HepG2 (cell line): ENCODE measurements around the gene TMBIM4. TPM values are rescaled to one million over a fixed set of nuclear protein-coding genes. Genes with fewer than 3 reads are reported as not detected.

Source experiments
- CREBL2 ChIP-seq: sonication (generic); formaldehyde crosslinking; IDR thresholded peaks from 2 replicates; pipeline ENCODE4 v1.8.1; 2023; ENCODE audit warnings: missing genetic modification reagents, mild to moderate bottlenecking, borderline replicate concordance
- HDAC2 ChIP-seq: sonication (generic); formaldehyde crosslinking; IDR thresholded peaks from 2 replicates; pipeline ENCODE4 v1.4.0; 2020; ENCODE audit warnings: missing genetic modification reagents
- TERF1 ChIP-seq: sonication (generic); formaldehyde crosslinking; IDR thresholded peaks from 2 replicates; pipeline ENCODE4 v1.8.0; 2022; ENCODE audit warnings: mild to moderate bottlenecking, missing genetic modification reagents, moderate library complexity
- ZFP36L1 ChIP-seq: sonication (generic); formaldehyde crosslinking; IDR thresholded peaks from 2 replicates; pipeline ENCODE4 v1.8.0; 2022; ENCODE audit warnings: mild to moderate bottlenecking, missing genetic modification reagents, moderate library complexity
- ZHX2 ChIP-seq, 2 experiments: sonication (generic) in 1 of 2; formaldehyde crosslinking in 1 of 2; IDR thresholded peaks; 2 replicates each; pipeline versions ENCODE4 v1.6.1 to v1.9.0; 2014 to 2022; ENCODE audit warnings: antibody characterized with exemption in 1 of 2, borderline replicate concordance in 1 of 2, inconsistent platforms in 1 of 2, low read depth in 1 of 2, missing genetic modification reagents in 1 of 2
- ZNF121 ChIP-seq: sonication (generic); formaldehyde crosslinking; IDR thresholded peaks from 2 replicates; pipeline ENCODE4 v1.5.0; 2020; ENCODE audit warnings: mild to moderate bottlenecking, missing genetic modification reagents
- ZNF318 ChIP-seq: sonication (generic); formaldehyde crosslinking; IDR thresholded peaks from 2 replicates; pipeline ENCODE4 v1.4.0; 2020; ENCODE audit warnings: mild to moderate bottlenecking, missing genetic modification reagents
- polyA plus RNA-seq, 8 experiments: library from polyadenylated mRNA; depleted of rRNA in 3 of 8; stranded (reverse) in 7 of 8; unstranded in 1 of 8; fragments of >200 nt; fragmentation: Illumina TruSeq in 4 of 8; extraction: Trizol in 4 of 8; gene quantifications; 2 replicates each; pipeline versions ENCODE4 v1.2.1 to v1.2.3, GENCODE V29; 2011 to 2016; ENCODE audit warnings: low read depth in 4 of 8, missing spikeins in 1 of 8, mixed read lengths in 1 of 8; ENCODE audit not compliant: insufficient read depth in 1 of 8
- total RNA-seq, 5 experiments: library from RNA; depleted of rRNA; stranded (reverse); fragments of >200 nt; fragmentation: Illumina TruSeq; extraction: Trizol; gene quantifications; 2 replicates each; pipeline ENCODE4 v1.2.3, GENCODE V29; 2016; ENCODE audit warnings: low read depth in 1 of 5

The TMBIM4 gene
- total and polyA plus RNA-seq, 2 of the 13 experiments (the other 11 are each of a cell fraction or from before 2014, with no cell fraction given): 60.5 to 67.7 TPM

- no peak for TF ChIP-seq ZHX2 (IDR thresholded peaks at IDR 0.05; ENCODE audit: low read depth)
- no peak for TF ChIP-seq ZHX2 (CRISPR knock-in tag; IDR thresholded peaks at IDR 0.05; ENCODE audit: borderline replicate concordance)
- no peak for TF ChIP-seq ZNF318 (CRISPR knock-in tag)
- no peak for TF ChIP-seq TERF1 (CRISPR knock-in tag)
- no peak for TF ChIP-seq HDAC2 (CRISPR knock-in tag)
- TF ChIP-seq ZFP36L1 (CRISPR knock-in tag): no peak
- TF ChIP-seq ZNF121 (CRISPR knock-in tag): no peak
- TF ChIP-seq CREBL2 (CRISPR knock-in tag): no peak
These were observed 810 bp upstream of the TMBIM4 start (continued) for GRCh38 chr12:66170606-66171005.
